Suprapubic skin (tissue), 4 donors: ENCODE measurements around the gene KPNA4. TPM values are rescaled to one million over a fixed set of nuclear protein-coding genes. Genes with fewer than 3 reads are reported as not detected.

Experiments used
- DNase-seq, 2 donors: peaks; one replicate each; pipeline ENCODE4 v3.0.0-alpha.2; 2019; ENCODE audit warnings: low spot score in 2 of 2
- H3K27ac ChIP-seq: fragments of 200-600 bp; sonication (generic); one replicate; pipeline ENCODE4 v1.5.1; 2019
- H3K27me3 ChIP-seq: fragments of 200-600 bp; sonication (generic); one replicate; pipeline ENCODE4 v1.5.1; 2019
- H3K36me3 ChIP-seq: fragments of 200-600 bp; sonication (generic); one replicate; pipeline ENCODE4 v1.5.1; 2019
- H3K4me1 ChIP-seq: fragments of 200-600 bp; sonication (generic); one replicate; pipeline ENCODE4 v1.5.1; 2019
- H3K4me3 ChIP-seq: fragments of 200-600 bp; sonication (generic); one replicate; pipeline ENCODE4 v1.5.1; 2019; ENCODE audit warnings: mild to moderate bottlenecking
- H3K9me3 ChIP-seq: fragments of 200-600 bp; sonication (generic); one replicate; pipeline ENCODE4 v1.5.1; 2019
- CTCF ChIP-seq, 2 donors: fragments of 200-600 bp in 1 of 2; fragments of 450-650 bp in 1 of 2; sonication (generic) in 1 of 2; IDR thresholded peaks; one replicate each; pipeline ENCODE4 v1.5.1; 2016 to 2019; ENCODE audit warnings: antibody characterized with exemption in 2 of 2, mild to moderate bottlenecking in 1 of 2, moderate library complexity in 1 of 2
- EP300 ChIP-seq: sonication (generic); formaldehyde crosslinking; IDR thresholded peaks from one replicate; pipeline ENCODE4 v1.6.1; 2017; ENCODE audit warnings: antibody characterized with exemption
- POLR2A ChIP-seq, 2 donors: fragments of 450-650 bp; IDR thresholded peaks; one replicate each; pipeline ENCODE4 v1.6.1; 2017; ENCODE audit warnings: antibody characterized with exemption in 2 of 2, mild to moderate bottlenecking in 2 of 2, moderate library complexity in 2 of 2
- POLR2AphosphoS5 ChIP-seq, 3 donors: sonication (generic); formaldehyde crosslinking; IDR thresholded peaks; one replicate each; pipeline ENCODE4 v1.6.1; 2017; ENCODE audit warnings: antibody characterized with exemption in 3 of 3
- WGBS: methylation state at CpG from one replicate; pipeline ENCODE4 v1.1.5; 2018; 5-methylcytosine and 5-hydroxymethylcytosine counted together
- total RNA-seq, 4 donors: library from RNA; depleted of rRNA; stranded (reverse); fragments of >200 nt; gene quantifications; one replicate each; pipeline ENCODE4 v1.1.0, GENCODE V29; 2016

Gene KPNA4
- total RNA-seq, 4 donors from 2014 or later = 23.9 to 35.0 (median 29.4) TPM

GRCh38 chr3:160478338-160478737 lies 87.0 kb downstream of the KPNA4 start:
- DNase-seq = no peak
- H3K36me3 ChIP-seq = no peaks in the 10 kb centered on the region
- 69% methylated on average over 5 of the region's 5 CpGs for WGBS
- no peak overlapping the region for H3K27ac ChIP-seq
- no peak for TF ChIP-seq POLR2AphosphoS5 (IDR thresholded peaks at IDR 0.05)
- no peaks in the 10 kb centered on the region for H3K27me3 ChIP-seq
- H3K9me3 ChIP-seq = no peaks in the 10 kb centered on the region
- H3K4me1 ChIP-seq = no peaks in the 10 kb centered on the region
- no peak overlapping the region for H3K4me3 ChIP-seq

- H3K4me1 ChIP-seq = no peaks in the 10 kb centered on the region
- no peak overlapping the region for H3K27ac ChIP-seq
- DNase-seq = no peak
- no peak overlapping the region for H3K4me3 ChIP-seq
- TF ChIP-seq CTCF (IDR thresholded peaks at IDR 0.05) (no peak), POLR2A (IDR thresholded peaks at IDR 0.05) (no peak), POLR2AphosphoS5 (IDR thresholded peaks at IDR 0.05) (no peak), EP300 (no peak)
- H3K9me3 ChIP-seq = no peaks in the 10 kb centered on the region
- WGBS = no CpG with 5 or more reads among the region's 5 CpGs
- no peaks in the 10 kb centered on the region for H3K27me3 ChIP-seq
- no peaks in the 10 kb centered on the region for H3K36me3 ChIP-seq
Observed at GRCh38 chr3:160477750-160478149, 87.6 kb downstream of the KPNA4 start.

- no peaks in the 10 kb centered on the region for H3K36me3 ChIP-seq
- no peak for DNase-seq
- H3K4me1 ChIP-seq = no peaks in the 10 kb centered on the region
- H3K27me3 ChIP-seq = no peaks in the 10 kb centered on the region
- H3K4me3 ChIP-seq = no peak overlapping the region
- TF ChIP-seq EP300 = no peak
- TF ChIP-seq POLR2A (IDR thresholded peaks at IDR 0.05) = no peak
- TF ChIP-seq POLR2AphosphoS5 (IDR thresholded peaks at IDR 0.05) = no peak
- TF ChIP-seq CTCF (IDR thresholded peaks at IDR 0.05) = no peak
- H3K9me3 ChIP-seq = no peaks in the 10 kb centered on the region
- WGBS = 94% methylated on average over 2 of the region's 2 CpGs
- no peak overlapping the region for H3K27ac ChIP-seq
Observed at GRCh38 chr3:160475884-160476283, 89.5 kb downstream of the KPNA4 start.

- no peak for DNase-seq
- peaks cover 5% of the 10 kb centered on the region for H3K9me3 ChIP-seq
- TF ChIP-seq POLR2AphosphoS5 (IDR thresholded peaks at IDR 0.05) (no peak), CTCF (IDR thresholded peaks at IDR 0.05) (no peak)
- H3K4me3 ChIP-seq = no peak overlapping the region
- no peaks in the 10 kb centered on the region for H3K4me1 ChIP-seq
- no peaks in the 10 kb centered on the region for H3K27me3 ChIP-seq
- H3K36me3 ChIP-seq = no peaks in the 10 kb centered on the region
- no peak overlapping the region for H3K27ac ChIP-seq
- WGBS = 93% methylated on average over 2 of the region's 2 CpGs
Observed at GRCh38 chr3:160475153-160475552, 90.2 kb downstream of the KPNA4 start.

- Histone ChIP-seq H3K27me3 (no peaks in the 10 kb centered on the region), H3K9me3 (peaks cover 5% of the 10 kb centered on the region), H3K36me3 (no peaks in the 10 kb centered on the region), H3K27ac (no peak overlapping the region), H3K4me3 (no peak overlapping the region), H3K4me1 (no peaks in the 10 kb centered on the region)
- no peak for DNase-seq
- TF ChIP-seq EP300 (no peak), POLR2AphosphoS5 (IDR thresholded peaks at IDR 0.05) (no peak), CTCF (IDR thresholded peaks at IDR 0.05) (no peak), POLR2A (IDR thresholded peaks at IDR 0.05) (no peak)
Observed at GRCh38 chr3:160474416-160474838, 90.9 kb downstream of the KPNA4 start.

GRCh38 chr3:160473978-160474377 lies 91.4 kb downstream of the KPNA4 start:
- H3K4me3 ChIP-seq = no peak overlapping the region
- no peaks in the 10 kb centered on the region for H3K36me3 ChIP-seq
- no peak for DNase-seq
- TF ChIP-seq POLR2AphosphoS5 (IDR thresholded peaks at IDR 0.05) = no peak
- no peak for TF ChIP-seq CTCF (IDR thresholded peaks at IDR 0.05)
- TF ChIP-seq EP300 = no peak
- no peak for TF ChIP-seq POLR2A (IDR thresholded peaks at IDR 0.05)
- H3K27ac ChIP-seq = no peak overlapping the region
- H3K4me1 ChIP-seq = no peaks in the 10 kb centered on the region
- H3K27me3 ChIP-seq = peaks cover 4% of the 10 kb centered on the region
- 63% methylated on average over 1 of the region's 1 CpG for WGBS
- H3K9me3 ChIP-seq = peaks cover 5% of the 10 kb centered on the region
